GM12872 (cell line): Measurements from ENCODE around the gene FOSL1.

Source experiments
- TF ChIP-seq, protein P1 (sequence below): IDR thresholded peaks from 3 replicates; pipeline ENCODE4 v1.5.1; 2011; ENCODE audit warnings: low read depth, mild to moderate bottlenecking, low read length, moderate library complexity; ENCODE audit not compliant: insufficient read depth

FOSL1 gene

DNA sequence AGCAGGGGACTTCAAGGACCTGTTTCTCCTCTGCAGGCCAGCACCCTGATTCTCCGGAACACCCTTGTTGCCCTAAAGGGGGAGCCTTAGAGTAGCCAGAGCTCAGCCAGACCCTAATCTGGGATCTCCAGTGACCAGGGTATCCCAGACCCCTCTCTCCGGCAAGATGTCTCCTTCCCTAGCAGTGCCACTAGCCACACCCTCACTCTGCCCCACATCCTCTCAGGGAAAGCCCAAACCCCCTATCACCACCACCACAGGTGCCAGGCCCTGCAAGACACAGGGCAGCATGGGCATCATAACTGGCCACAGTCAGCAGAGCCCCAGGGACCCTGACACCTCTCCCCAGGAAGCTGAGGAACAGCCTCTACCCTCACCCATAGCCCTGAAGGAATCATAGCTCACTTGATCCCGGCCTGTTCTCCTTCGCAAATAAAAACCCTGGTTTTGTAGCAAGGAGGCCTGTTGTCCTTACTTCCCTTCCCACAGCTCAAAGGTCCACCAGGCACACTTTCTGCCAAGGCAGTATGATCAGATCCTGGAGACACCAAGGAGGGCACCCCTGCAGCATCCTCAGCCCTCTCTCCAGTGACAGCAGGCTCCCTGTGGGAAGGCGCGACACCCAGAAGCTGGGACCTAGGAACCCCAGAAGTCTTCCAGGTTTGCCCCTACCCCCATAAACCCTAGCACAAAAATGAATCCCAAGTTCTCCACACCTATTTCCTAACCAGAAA, 46.8 kb downstream of the FOSL1 start:
- TF ChIP-seq, protein P1, sequence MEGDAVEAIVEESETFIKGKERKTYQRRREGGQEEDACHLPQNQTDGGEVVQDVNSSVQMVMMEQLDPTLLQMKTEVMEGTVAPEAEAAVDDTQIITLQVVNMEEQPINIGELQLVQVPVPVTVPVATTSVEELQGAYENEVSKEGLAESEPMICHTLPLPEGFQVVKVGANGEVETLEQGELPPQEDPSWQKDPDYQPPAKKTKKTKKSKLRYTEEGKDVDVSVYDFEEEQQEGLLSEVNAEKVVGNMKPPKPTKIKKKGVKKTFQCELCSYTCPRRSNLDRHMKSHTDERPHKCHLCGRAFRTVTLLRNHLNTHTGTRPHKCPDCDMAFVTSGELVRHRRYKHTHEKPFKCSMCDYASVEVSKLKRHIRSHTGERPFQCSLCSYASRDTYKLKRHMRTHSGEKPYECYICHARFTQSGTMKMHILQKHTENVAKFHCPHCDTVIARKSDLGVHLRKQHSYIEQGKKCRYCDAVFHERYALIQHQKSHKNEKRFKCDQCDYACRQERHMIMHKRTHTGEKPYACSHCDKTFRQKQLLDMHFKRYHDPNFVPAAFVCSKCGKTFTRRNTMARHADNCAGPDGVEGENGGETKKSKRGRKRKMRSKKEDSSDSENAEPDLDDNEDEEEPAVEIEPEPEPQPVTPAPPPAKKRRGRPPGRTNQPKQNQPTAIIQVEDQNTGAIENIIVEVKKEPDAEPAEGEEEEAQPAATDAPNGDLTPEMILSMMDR: 0 out of 3 replicates have a peak, but pooled peaks have one; percentile 7

DNA sequence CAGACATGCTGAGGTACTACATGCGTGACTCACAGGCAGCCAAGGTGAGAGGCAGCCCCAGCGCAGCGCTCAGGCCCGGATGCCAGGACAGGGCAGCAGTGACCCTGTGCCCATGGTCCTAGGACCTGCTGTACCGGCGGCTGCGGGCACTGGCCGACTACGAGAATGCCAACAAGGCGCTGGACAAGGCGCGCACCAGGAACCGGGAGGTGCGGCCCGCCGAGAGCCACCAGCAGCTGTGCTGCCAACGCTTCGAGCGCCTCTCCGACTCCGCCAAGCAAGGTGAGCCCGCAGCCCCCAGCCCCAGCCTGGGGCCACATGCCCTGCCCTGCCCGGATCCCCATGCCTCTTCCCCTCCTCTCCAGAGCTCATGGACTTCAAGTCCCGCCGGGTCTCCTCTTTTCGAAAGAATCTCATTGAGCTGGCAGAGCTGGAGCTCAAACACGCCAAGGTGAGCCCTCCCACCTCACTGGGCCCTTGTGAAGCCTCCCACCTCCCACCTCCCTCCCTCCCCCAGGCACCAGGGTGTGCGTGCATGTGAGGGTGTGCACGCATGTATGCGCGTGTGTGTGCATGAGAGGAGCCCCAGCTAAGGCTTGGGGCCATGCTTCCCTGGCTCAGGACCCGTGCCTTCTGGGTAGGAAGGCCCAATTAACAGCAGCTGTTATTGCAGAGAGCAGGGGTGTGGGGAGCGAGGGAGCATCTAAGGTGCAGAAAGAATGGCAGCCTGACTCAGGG, 47.5 kb downstream of the FOSL1 start:
- TF ChIP-seq, protein P1: no peak

- TF ChIP-seq, protein P1: no peak
Measured at GRCh38 chr11:65851811-65852507, 48.2 kb downstream of the FOSL1 start.

DNA sequence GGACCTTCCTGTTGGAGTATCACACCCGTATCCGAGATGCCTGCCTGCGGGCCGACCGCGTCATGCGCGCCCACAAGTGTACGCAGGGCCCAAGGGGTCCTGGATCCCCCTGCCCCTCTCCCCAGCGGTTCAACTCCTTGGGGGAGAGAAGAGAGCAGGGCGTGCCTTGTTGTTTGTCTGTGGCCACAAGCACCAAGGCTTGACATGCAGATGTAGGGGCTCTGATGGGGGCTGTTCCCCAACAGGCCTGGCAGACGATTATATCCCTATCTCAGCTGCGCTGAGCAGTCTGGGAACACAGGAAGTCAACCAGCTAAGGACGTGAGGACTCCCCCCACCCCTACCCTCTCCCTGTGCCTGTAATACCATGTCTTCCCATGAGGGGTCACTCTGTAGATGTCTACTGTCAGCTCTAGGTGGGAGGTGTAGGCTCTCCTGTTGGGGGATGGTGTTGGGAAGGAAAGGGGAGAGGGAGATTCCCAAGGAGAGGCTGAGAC, 49.1 kb downstream of the FOSL1 start:
- TF ChIP-seq, protein P1: peak; percentile 72

DNA sequence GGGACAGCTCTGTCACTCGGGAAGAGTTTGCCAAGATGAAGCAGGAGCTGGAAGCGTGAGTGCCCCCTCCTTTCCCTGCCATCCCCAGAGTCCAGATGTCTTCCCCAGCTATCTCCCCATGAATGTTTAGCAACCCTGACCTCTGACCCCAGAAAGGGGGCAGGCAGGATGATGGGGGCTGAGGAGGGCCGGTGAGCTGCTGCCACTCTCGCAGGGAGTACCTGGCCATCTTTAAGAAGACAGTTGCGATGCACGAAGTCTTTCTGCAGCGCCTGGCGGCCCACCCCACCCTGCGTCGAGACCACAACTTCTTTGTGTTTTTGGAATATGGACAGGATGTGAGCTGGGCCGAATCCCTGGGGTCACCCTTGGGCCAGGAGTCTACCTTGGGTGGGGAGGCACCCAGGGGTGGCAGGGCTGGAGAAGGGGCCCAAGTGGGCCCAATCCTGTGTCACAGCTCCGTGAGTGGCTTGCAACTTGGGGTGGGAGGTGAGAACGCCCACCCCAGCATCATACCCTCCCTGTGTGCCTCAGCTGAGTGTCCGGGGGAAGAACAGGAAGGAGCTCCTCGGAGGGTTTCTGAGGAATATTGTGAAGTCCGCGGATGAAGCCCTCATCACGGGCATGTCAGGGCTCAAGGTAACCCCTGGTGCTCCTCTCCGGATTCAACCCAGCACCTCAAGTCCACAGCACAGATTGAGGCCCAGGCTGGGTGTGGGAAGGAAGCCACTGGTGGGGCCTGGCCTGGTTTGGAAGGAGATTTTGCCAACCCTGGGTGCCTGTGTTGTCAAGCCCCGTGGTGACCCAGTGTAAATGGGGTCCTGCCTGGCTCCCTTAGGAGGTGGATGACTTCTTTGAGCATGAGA, 49.7 kb downstream of the FOSL1 start:
- TF ChIP-seq, protein P1: no peak

- TF ChIP-seq, protein P1: no peak
Measured at GRCh38 chr11:65849771-65850216, 50.4 kb downstream of the FOSL1 start.

DNA sequence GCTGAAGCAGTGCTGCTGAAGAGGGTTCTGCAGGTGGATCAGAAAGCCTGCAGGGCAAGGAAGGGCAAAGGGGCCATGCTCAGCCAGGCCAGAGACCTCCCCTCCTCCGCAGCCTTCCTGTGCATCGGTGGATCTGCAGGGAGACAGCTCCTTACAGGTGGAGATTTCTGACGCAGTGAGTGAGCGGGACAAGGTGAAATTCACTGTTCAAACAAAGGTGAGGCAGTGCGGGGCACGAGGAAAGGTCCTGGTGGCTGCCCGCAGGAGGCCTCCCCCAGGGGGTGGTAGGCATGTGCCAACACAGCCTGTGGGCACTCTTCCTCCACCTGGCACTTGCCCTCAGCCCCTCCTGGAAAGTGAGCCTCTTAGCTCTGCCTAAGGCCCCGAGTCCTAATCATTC, 50.8 kb downstream of the FOSL1 start:
- TF ChIP-seq, protein P1: no peak
